ENCODE results near the gene PTCD1. TPM values are rescaled to one million over a fixed set of nuclear protein-coding genes. Genes with fewer than 3 reads are reported as not detected.

The PTCD1 gene
- total and polyA plus RNA-seq, 2 of the 8 experiments (the other 6 are each of a cell fraction or from before 2014, with no cell fraction given): 7.5 to 7.6 TPM

GRCh38 chr7:99398891-99399445 is 39.6 kb downstream of the PTCD1 start (continued):
- no peak for TF ChIP-seq SRF (IDR thresholded peaks at IDR 0.05; ENCODE audit: low read depth, low read length)
- TF ChIP-seq TEAD4 (IDR thresholded peaks at IDR 0.05; ENCODE audit: low read depth, low read length): no peak
- no peak for TF ChIP-seq USF2 (IDR thresholded peaks at IDR 0.05; ENCODE audit: low read length)
- no peak for TF ChIP-seq PHF8 (conservative IDR thresholded peaks at IDR 0.05; ENCODE audit: low read depth, low read length)
- no peak for TF ChIP-seq SIRT6 (IDR thresholded peaks at IDR 0.05; ENCODE audit: low read length)
- TF ChIP-seq CHD7 (IDR thresholded peaks at IDR 0.05; ENCODE audit: insufficient replicate concordance, low read length): no peak
